ENCODE data around the gene MAN1C1.
"Not testable (repeated sequence)": the region's sequence is repeated elsewhere in the genome, so short reads cannot be mapped to it uniquely, and the experiment has no call there.

Gene MAN1C1

DNA sequence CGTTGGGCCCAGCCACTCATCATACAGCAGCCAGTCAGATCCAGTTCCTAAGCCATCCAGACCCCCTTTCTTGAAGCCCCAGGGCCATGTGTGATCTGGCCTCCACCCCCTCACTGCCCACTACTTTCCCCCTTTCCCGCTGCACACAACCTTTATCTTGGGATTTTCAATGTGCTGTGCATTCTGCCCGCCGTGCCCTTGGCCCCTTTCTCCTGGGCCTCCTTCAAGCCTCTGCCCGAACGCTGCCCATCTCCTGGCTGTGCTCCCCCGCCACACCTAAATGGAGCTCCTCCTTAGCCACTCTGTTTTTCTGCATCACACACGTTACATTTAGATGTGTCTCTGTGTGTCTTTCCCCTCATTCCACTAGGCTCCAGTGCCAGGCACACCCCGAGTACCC, 116.7 kb downstream of the MAN1C1 start:
- Mint-ChIP-seq H3K9me3 (no peaks in the 10 kb centered on the region), H3K27me3 (ENCODE audit: low read depth) (peaks cover 8% of the 10 kb centered on the region), H3K27ac (no peak overlapping the region), H3K36me3 (ENCODE audit: low read depth) (no peaks in the 10 kb centered on the region), H3K4me1 (peaks cover 70% of the 10 kb centered on the region), H3K4me3 (no peak overlapping the region)
- TF ChIP-seq, protein P1, sequence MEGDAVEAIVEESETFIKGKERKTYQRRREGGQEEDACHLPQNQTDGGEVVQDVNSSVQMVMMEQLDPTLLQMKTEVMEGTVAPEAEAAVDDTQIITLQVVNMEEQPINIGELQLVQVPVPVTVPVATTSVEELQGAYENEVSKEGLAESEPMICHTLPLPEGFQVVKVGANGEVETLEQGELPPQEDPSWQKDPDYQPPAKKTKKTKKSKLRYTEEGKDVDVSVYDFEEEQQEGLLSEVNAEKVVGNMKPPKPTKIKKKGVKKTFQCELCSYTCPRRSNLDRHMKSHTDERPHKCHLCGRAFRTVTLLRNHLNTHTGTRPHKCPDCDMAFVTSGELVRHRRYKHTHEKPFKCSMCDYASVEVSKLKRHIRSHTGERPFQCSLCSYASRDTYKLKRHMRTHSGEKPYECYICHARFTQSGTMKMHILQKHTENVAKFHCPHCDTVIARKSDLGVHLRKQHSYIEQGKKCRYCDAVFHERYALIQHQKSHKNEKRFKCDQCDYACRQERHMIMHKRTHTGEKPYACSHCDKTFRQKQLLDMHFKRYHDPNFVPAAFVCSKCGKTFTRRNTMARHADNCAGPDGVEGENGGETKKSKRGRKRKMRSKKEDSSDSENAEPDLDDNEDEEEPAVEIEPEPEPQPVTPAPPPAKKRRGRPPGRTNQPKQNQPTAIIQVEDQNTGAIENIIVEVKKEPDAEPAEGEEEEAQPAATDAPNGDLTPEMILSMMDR (IDR thresholded peaks at IDR 0.05; ENCODE audit: unreplicated experiment in 3 of 3) = no peak

DNA sequence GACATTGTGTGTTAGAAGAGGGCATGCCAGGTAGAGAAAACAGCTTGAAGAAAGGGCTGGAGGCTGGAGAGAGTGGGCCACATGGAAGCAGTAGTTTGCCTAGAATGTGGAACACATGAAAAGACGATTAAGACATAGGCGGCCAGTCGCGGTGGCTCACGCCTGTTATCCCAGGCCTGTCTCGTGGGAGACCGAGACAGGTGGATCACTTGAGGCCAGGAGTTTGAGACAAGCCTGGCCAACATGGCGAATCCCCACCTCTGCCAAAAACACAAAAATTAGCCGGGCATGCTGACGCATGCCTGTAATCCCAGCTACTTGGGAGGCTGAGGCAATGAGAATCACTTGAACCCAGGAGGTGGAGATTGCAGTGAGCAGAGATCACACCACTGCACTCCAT, 118.4 kb downstream of the MAN1C1 start:
- not testable (repeated sequence) for H3K27me3 Mint-ChIP-seq (ENCODE audit: low read depth); H3K36me3 Mint-ChIP-seq (ENCODE audit: low read depth); H3K4me3 Mint-ChIP-seq; H3K9me3 Mint-ChIP-seq
- Mint-ChIP-seq H3K27ac (peak overlapping the region in 1 of 3 experiments; percentile 5), H3K4me1 (peaks cover 60% of the 10 kb centered on the region)

DNA sequence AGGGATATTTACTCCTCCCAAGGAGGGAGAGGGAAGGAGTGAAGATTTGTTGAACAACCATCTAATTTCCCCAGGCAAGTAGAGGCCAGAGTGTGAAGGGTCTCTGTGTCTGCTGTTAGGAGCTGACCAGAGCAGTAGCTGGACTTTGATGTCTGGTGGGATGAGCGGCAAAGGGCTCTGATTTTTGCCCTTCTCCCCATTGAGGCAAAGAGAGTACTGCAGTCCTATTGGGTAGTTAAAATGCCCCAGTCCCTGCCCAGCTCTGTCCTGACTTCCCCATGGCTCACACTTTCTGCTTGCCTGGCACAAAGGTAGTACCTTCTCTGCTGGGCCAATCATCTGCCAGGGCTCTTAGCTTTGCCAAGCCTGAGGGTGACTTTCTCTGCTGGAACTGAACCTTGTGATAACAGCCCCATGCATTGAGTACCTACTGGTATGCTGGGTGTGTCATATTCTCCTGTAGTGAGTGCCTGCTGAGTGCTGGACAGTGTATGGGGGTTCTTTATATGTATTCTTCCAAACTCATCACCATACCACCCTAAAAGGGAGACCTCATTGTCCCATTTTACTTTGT, 119.5 kb downstream of the MAN1C1 start:
- TF ChIP-seq, protein P1 (IDR thresholded peaks at IDR 0.05; ENCODE audit: unreplicated experiment in 3 of 3) = no peak
- H3K27ac Mint-ChIP-seq = peak overlapping the region; percentile 36 to 78 (median 73)
- H3K9me3 Mint-ChIP-seq = peaks cover 5% of the 10 kb centered on the region
- H3K36me3 Mint-ChIP-seq (ENCODE audit: low read depth) = no peaks in the 10 kb centered on the region
- H3K4me1 Mint-ChIP-seq = peaks cover 52% of the 10 kb centered on the region
- no peak overlapping the region for H3K4me3 Mint-ChIP-seq
- H3K27me3 Mint-ChIP-seq (ENCODE audit: low read depth) = peaks cover 15% of the 10 kb centered on the region

DNA sequence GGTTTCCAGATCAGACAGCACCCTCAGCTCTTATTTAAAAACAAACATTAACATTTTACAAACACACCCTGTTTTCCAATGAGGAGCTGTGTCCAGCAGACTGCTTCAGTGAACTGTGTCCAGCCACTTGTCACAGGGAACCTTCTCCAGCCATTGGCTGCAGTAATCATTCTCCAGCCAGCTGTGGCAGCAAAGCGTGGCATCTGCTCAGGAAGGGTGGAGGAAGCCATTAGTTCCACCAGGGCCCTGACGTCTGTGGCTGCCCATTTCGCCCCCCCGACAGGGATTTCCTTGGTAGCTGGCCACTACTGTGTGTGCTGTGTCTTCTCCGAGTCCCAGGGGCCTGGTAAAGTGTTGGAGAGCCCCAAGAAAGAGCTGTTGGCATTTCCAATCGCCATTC, 120.5 kb downstream of the MAN1C1 start:
- H3K4me1 Mint-ChIP-seq = peaks cover 51% of the 10 kb centered on the region
- TF ChIP-seq, protein P1 (IDR thresholded peaks at IDR 0.05; ENCODE audit: unreplicated experiment in 3 of 3) = no peak
- H3K9me3 Mint-ChIP-seq = peaks cover 5% of the 10 kb centered on the region
- peak overlapping the region; percentile 65 to 85 (median 78) for H3K27ac Mint-ChIP-seq
- H3K27me3 Mint-ChIP-seq (ENCODE audit: low read depth) = peaks cover 17% of the 10 kb centered on the region
- no peak overlapping the region for H3K4me3 Mint-ChIP-seq
- no peaks in the 10 kb centered on the region for H3K36me3 Mint-ChIP-seq (ENCODE audit: low read depth)

DNA sequence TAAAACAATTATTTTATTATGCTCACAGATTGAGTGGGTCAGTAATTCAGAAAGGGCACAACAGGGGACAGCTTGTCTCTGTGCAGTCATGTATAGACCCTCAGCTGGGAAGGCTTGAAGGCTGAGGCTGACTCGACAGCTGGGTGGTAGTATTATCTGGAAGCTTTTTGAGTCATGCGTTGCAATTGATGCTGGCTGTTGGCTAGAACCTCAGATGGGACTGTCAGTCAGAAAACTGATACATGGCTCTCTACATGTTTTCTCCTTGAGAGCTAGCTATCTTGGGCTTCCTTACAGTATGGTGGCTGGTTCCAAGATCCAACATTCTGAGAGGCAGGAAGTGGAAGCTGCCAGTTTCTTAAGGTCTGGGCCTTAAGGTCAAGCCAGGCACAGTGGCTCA, 121.9 kb downstream of the MAN1C1 start:
- peaks cover 5% of the 10 kb centered on the region for H3K9me3 Mint-ChIP-seq
- no peaks in the 10 kb centered on the region for H3K36me3 Mint-ChIP-seq (ENCODE audit: low read depth)
- peaks cover 16% of the 10 kb centered on the region for H3K27me3 Mint-ChIP-seq (ENCODE audit: low read depth)
- H3K4me1 Mint-ChIP-seq = peaks cover 51% of the 10 kb centered on the region
- H3K4me3 Mint-ChIP-seq = no peak overlapping the region
- peak overlapping the region; percentile 33 to 78 (median 70) for H3K27ac Mint-ChIP-seq
- TF ChIP-seq, protein P1 (IDR thresholded peaks at IDR 0.05; ENCODE audit: unreplicated experiment in 3 of 3) = no peak

DNA sequence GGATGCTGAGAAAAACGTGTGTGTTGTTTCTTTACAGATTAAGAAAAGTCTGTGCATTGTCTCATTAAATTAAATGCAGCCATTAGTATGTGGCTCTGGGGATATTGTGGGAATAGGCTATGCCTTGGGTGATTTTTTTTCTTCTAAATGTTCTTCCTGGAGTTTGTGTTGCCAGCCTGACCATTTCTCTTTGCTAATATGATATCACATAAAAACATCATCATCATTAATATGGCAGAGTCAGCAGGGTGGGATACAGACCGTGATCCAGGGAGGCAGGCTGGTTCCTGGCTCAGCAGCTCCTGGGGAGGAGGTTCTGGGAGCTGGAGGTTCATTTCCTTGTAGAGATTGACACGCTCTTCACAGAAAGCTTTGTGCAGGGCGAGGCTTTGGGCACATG, 122.8 kb downstream of the MAN1C1 start:
- TF ChIP-seq, protein P1 (IDR thresholded peaks at IDR 0.05; ENCODE audit: unreplicated experiment in 3 of 3) = no peak
- Mint-ChIP-seq H3K9me3 (peaks cover 5% of the 10 kb centered on the region), H3K4me1 (peaks cover 59% of the 10 kb centered on the region), H3K27me3 (ENCODE audit: low read depth) (peaks cover 16% of the 10 kb centered on the region), H3K4me3 (no peak overlapping the region), H3K27ac (no peak overlapping the region), H3K36me3 (ENCODE audit: low read depth) (no peaks in the 10 kb centered on the region)

Data from nephron (organoid).